ENCODE measurements around the gene MATN3.
A peak's percentile ranks its signal among the peaks of the same experiment; 100 is the strongest.

MATN3 gene

GRCh38 chr2:19993731-19994130 is 18.7 kb downstream of the MATN3 start:
- no peak for DNase-seq

DNA sequence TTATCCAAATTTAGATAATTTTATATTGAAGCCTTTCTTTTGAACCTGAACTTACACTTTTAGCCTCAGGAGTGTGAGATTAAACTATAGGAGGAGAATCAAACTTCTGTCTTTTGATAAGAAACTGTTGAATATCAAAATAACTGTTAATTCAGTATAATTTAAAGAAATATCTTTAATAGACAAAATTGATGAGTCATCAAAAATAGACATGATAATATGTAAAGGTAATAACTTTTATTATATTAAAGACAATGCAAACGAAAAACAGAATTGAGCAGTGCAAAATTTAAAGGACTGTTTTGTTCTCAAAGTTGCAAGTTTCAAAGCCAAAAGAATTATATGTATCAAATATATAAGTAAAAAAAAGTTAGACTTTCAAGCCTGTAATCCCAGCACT is 20.6 kb downstream of the MATN3 start:
- DNase-seq, result no peak

DNA sequence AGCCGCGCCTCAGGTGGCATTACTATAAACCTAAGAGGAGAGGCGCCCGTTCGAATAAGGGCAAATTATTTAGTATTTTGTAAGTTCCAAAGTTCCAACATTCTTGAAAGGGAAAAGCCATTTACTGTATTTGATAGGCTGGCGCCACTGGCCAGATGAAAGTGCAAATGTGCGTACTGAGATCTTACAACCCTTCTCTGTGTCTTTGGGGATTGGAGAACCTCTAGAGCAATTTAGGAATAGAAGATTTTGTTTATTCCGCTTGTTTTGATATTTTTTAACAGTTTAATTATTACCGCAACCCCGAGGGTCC is 22.1 kb downstream of the MATN3 start:
- no peak for DNase-seq

DNA sequence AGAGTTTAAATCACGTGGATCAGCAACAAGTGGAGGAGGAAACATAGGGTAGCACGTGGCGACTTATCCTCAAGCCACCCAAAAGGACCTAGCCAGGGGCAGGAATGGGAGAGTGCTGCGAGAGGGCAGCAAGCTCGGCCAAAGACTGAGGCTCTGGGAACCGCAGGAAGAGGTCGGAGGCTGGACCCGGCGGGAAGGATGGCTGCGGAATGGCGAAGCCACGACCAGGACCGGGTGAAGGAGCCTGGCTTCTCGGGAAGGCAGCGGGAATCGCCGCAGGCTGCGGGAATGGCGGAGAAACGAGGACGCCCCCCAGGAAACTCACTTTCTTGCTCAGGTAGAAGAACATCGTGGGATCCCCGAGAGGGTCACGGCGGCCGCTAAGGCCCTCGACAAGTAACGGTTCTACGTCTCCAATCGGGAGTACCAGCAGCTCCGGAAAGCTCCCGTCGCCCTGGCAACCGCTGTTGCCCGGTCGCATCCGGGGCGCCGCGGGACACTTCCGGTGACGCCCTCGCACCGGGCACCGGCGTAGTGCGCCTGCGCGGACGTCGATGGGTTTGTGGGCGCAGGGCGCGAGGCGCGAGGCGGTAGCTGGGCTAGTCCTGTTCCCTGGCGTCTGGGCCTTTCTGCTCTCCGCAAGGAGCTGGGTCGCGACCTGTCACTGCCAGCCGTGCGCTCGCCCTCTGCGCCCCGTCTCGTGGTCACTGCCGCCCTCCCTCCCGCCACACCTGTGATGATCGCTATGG is 22.6 kb downstream of the MATN3 start, which contains the start of gene WDR35:
WDR35 (minus strand) TSS at position 439 of the 749 bp plus-strand sequence; CDS start at position 349, 90 bp downstream.
- DNase-seq, result peak; percentile 39

DNA sequence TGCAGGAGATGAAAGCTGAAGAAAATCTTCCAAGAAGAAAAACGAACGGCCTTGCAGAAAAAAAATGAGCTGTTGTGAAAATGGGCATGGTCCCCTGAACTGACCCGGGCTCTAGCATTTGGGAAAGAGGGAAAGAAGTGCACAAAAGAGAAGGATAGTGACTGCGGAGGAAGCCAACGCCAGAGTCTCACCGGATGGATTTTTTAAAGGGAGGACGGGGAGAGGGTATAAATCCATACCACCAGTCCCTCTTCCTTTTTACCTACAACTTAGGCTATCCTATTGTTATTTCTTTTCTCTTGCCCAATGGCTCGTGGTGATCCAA is 23.2 kb downstream of the MATN3 start:
- no peak for DNase-seq

GRCh38 chr2:19988600-19988999 is 23.9 kb downstream of the MATN3 start:
- DNase-seq, result no peak

GRCh38 chr2:19987936-19988335 is 24.5 kb downstream of the MATN3 start:
- no peak for DNase-seq

DNA sequence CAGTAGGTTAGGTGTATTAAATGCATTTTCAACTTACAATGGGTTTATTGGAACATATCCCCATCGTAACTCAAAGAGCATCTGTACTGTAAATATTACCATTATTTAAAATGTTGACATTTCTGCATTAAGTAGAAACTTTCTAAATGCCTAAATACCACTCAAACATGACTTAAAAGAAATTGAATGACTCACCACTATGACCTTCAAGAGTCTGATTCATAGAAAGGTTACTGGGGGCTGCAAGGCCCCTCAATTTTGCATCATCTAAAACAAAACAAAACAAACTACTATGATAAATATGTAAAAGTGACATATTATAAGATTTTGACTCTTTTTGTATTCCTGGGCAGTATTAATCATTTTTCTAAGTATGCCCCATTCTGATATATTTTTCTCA is 30.2 kb downstream of the MATN3 start:
- DNase-seq, result no peak

DNA sequence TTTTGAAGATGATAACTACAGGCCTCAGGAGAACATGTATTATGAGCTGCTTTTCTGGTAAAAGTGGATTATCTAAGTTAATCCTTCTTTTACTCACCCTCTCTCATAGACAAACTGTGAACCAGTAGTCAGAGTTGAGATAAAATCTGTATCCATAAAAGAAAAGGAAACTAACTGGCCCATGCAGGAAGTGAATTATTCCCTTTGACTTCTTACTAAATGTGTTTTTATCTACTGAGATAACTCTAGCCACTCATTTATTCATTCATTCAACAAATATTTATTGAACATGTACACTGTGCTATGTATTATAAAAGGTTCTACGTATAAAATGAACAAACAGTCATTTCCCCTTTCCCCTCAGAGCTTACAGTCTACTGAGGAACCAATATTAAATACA is 32.5 kb downstream of the MATN3 start:
- no peak for DNase-seq

- no peak for DNase-seq
These were observed 39.0 kb downstream of the MATN3 start for GRCh38 chr2:19973466-19973865.

DNA sequence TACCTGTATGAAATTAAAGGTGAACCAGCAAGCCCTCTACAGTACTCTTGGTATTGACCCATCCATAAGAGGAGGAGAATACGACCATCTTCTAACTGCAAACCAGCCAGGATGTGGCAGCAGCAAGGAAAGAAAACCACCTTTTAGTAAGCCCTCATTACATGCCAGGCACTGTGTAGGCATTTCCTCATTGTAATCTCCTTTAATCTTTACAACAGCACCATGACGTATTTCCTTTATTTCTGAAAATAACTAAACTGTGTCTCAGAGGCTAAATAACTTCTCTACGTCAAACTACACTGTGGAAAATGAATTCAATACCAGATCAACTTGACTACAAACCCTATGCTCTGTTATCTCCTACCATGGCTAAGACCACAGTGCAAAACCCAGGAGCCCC is 40.8 kb downstream of the MATN3 start:
- no peak for DNase-seq

DNA sequence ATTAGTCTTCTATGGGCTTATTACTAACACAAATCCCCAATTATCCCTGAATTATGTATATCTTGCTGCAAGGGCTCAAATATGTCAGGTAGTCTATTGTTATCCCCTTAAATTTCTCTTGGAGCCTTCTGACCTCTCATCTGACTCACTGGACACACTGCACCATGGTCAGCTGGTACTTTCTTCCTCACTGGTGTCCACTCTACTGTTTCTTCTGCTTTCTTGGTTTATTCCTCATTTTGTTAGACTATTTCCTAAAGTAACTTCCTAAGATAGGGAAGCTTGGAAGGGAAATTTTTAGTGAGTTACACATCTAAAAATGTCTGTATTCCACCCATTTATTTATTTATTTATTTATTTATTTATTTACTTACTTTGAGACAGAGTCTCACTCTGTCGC is 49.1 kb downstream of the MATN3 start:
- no peak for DNase-seq

DNA sequence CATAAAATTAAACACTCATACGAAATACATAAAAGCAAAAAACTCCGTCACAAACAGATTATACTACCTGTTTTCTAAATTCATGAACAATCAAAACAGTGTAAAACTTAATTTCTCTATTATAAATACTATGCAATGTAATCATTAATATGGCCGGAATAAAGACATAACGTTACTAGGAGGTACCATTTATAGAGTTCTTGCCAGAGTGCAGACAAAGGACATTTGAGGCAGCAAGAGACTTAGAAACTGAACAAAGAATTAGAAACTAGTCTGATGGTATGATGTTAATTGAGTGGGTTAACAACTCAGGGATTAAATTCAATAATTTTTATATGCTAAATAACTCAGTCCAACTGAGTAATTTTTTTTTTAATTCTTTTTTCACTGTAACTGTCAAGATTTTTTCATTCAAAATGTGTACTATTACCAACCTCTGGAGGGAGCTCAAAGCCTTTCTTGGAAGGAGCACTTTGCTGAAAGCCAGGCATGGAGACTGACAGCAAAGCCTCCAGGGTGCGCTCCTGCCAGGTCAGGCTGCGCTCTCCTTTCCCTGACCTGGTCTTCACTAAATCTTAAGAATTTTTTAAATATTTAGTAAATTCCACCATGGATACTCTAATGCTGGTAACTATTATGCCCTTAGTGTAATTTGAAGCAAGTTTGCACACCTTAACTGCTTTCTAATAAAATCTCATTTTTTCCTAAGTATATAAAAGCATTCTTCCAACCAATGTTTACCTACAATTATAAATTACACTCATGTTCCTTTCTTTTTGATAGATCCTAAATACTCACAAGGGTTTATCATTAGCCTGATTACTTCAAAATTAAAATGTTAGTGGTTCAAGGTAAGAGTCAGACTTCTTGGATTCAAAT is 56.7 kb downstream of the MATN3 start:
- no peak for DNase-seq

DNA sequence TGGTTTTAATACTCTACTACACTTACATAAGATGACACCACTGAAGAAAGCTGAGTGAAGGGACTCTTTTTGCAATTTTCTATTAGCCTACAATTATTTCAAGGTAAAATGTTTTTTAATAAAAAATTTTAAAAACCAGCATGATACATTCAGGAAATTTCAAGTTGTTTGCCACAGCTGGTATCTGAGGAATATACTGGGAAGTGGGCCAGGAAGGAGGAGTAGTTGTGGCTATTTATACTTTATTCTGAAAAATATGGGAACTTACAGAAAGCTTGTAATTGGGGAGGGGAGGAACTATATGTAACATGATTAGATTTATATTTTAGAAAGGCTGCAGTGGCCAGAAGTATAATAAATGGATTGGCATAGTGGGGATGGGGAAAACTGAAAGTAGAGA is 63.4 kb downstream of the MATN3 start:
- no peak for DNase-seq

DNA sequence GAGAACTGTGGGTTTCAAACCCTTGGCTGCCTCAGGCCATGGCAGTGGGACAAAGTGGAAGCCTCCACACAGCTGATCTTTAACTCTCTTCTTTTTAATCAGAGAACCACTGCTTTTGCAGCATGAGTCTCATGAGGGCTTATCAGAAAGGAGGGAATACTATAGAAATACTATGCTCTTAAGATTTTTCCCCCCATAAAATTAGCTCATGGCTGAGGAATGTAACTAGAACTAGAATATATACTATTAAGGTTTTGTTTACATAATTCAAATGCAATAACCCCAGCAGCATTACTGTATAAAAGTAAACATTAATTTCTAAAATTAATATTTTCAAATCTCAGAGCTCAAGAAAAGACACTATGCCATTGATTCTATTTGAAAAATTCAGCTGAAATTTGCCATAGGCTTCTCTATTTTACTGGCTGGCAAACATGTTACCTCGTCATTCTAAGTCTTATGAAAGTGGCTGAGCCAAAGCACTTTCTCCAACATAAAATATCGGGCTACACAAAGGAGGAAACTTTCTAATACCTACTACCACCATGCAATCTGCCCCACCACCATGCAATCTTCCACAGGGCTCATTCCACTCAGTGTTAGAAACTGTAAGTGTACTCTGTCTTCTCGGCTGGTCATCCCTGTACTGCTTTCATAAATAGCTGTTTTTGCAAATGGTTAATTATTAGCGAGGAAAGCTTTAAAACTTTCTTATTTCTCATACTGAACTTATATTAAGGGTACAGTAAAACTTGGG is 65.1 kb downstream of the MATN3 start:
- no peak for DNase-seq

DNA sequence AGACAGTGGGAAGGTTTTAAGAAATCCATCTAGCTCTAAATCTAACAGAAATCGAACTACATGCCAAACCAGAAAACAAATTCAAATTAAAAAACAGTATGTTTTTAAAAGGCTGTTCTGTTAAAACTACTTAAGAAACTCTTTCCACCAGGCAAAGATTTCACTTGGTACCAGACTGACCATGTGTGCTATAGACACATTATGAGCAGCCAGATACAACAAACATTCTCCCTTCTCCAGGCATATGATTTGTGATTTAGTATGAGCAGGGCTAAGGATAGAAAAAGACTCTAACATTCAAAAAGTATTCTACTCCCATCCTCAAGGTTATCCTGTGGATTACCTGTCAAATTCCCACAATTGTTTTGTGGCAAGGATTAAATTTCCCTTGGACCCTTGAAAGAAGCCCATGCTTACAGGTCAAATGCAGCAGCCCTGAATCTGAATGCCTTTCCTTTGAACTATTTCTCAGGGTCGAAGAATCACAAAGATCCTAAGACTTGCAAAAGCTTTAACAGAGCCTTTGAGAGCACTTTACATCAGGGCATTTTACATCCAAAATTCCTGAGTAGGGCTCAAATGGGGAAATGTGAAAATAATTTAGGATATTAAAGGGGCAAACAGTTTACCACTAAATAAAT is 68.1 kb downstream of the MATN3 start:
- no peak for DNase-seq

DNA sequence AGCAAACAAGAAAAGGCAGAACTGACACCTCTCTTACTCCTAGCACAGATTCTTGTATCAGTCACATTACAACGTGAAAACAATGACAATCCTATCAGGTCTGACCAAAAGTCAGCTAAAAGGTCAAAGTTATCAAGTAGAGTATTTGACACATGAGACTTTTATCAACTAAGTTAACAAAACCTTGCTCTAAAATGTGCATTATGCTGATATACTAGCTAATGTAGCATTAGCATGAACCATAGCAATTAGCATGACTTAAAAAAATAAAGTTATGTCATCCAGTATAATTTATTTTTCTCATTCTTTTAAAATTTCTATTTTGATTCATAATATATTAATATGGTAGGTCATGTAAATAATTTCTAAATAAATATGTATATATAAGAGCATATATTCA is 69.3 kb downstream of the MATN3 start:
- DNase-seq, result no peak

GRCh38 chr2:19942199-19942598 is 70.3 kb downstream of the MATN3 start:
- DNase-seq, result no peak
